C4-2B (cell line): Measurements from ENCODE around the gene RAB14.

Source experiments
- CTCF ChIP-seq: fragments of 450-650 bp; conservative IDR thresholded peaks from 2 replicates; pipeline ENCODE4 v1.5.1; 2017; ENCODE audit warnings: mild to moderate bottlenecking
- ZFX ChIP-seq: fragments of 450-650 bp; IDR thresholded peaks from 2 replicates; pipeline ENCODE4 v1.6.1; 2017

- TF ChIP-seq CTCF (no peak), ZFX (no peak)
These were observed 60.0 kb downstream of the RAB14 start for GRCh38 chr9:121141706-121142105.
